GM19468 (cell line): Measurements from ENCODE around the gene ASTL.

Experiments used
- ATAC-seq: cut with Tn5 transposase; IDR thresholded peaks from one replicate; pipeline ENCODE4 v1.9.1; 2021; ENCODE audit warnings: mild to moderate bottlenecking, moderate library complexity, moderate number of reproducible peaks; ENCODE audit not compliant: unreplicated experiment; ENCODE audit errors: extremely low read depth

The ASTL gene

GRCh38 chr2:96104487-96104861 lies 33.8 kb downstream of the ASTL start:
- no peak for ATAC-seq

- no peak for ATAC-seq
These were observed 34.4 kb downstream of the ASTL start for GRCh38 chr2:96103761-96104486.

- no peak for ATAC-seq
These were observed 35.1 kb downstream of the ASTL start for GRCh38 chr2:96103187-96103601.

- ATAC-seq = no peak
These were observed 35.6 kb downstream of the ASTL start for GRCh38 chr2:96102596-96103186.

GRCh38 chr2:96100893-96101304 lies 37.4 kb downstream of the ASTL start:
- no peak for ATAC-seq

GRCh38 chr2:96099861-96100798 lies 38.2 kb downstream of the ASTL start:
- ATAC-seq = no peak

GRCh38 chr2:96098900-96099590 lies 39.3 kb downstream of the ASTL start:
- ATAC-seq = no peak

GRCh38 chr2:96097951-96098823 lies 40.1 kb downstream of the ASTL start:
- no peak for ATAC-seq

GRCh38 chr2:96097441-96097840 lies 40.9 kb downstream of the ASTL start:
- ATAC-seq = no peak

- ATAC-seq = no peak
These were observed 43.1 kb downstream of the ASTL start for GRCh38 chr2:96095116-96095636.

GRCh38 chr2:96093528-96093927 lies 44.8 kb downstream of the ASTL start:
- ATAC-seq = no peak

GRCh38 chr2:96092951-96093350 lies 45.4 kb downstream of the ASTL start:
- ATAC-seq = no peak

GRCh38 chr2:96092573-96092877 lies 45.8 kb downstream of the ASTL start:
- ATAC-seq = no peak

GRCh38 chr2:96091711-96092572 lies 46.4 kb downstream of the ASTL start:
- ATAC-seq = no peak

GRCh38 chr2:96091141-96091710 lies 47.1 kb downstream of the ASTL start:
- no peak for ATAC-seq

GRCh38 chr2:96090196-96090926 lies 47.9 kb downstream of the ASTL start:
- no peak for ATAC-seq

GRCh38 chr2:96089356-96090195 lies 48.7 kb downstream of the ASTL start:
- no peak for ATAC-seq
